ENCODE results near the gene CC2D1B.

GRCh38 chr1:52414942-52415341 is 48.9 kb upstream of the CC2D1B start:
- TF ChIP-seq, protein P1, sequence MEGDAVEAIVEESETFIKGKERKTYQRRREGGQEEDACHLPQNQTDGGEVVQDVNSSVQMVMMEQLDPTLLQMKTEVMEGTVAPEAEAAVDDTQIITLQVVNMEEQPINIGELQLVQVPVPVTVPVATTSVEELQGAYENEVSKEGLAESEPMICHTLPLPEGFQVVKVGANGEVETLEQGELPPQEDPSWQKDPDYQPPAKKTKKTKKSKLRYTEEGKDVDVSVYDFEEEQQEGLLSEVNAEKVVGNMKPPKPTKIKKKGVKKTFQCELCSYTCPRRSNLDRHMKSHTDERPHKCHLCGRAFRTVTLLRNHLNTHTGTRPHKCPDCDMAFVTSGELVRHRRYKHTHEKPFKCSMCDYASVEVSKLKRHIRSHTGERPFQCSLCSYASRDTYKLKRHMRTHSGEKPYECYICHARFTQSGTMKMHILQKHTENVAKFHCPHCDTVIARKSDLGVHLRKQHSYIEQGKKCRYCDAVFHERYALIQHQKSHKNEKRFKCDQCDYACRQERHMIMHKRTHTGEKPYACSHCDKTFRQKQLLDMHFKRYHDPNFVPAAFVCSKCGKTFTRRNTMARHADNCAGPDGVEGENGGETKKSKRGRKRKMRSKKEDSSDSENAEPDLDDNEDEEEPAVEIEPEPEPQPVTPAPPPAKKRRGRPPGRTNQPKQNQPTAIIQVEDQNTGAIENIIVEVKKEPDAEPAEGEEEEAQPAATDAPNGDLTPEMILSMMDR (conservative IDR thresholded peaks at IDR 0.05; ENCODE audit: low read depth, low read length), result no peak
- TF ChIP-seq EZH2 (IDR thresholded peaks at IDR 0.05; ENCODE audit: borderline replicate concordance, low read depth, low read length, poor library complexity, severe bottlenecking), result no peak

Data from A673 (cell line).